ENCODE measurements around the gene ARHGEF28. TPM values are rescaled to one million over a fixed set of nuclear protein-coding genes. Genes with fewer than 3 reads are reported as not detected.

Gene ARHGEF28
- total RNA-seq, 2 donors from 2014 or later: 0.24 to 0.30 TPM

GRCh38 chr5:73799401-73799972 lies 173.5 kb downstream of the ARHGEF28 start:
- peak in 1 of 2 donors; percentile 41 for ATAC-seq (replicated peaks in 1 of 2)
- Mint-ChIP-seq H3K27me3 (ENCODE audit: low read depth) (peaks cover 48% of the 10 kb centered on the region), H3K4me3 (no peak overlapping the region), H3K27ac (no peak overlapping the region), H3K9me3 (no peaks in the 10 kb centered on the region), H3K4me1 (ENCODE audit: low read depth) (peaks cover 12% of the 10 kb centered on the region), H3K36me3 (ENCODE audit: insufficient read depth in 2 of 2) (no peaks in the 10 kb centered on the region)
- DNase-seq: no peak

GRCh38 chr5:73801686-73802085 lies 175.7 kb downstream of the ARHGEF28 start:
- ATAC-seq (replicated peaks in 1 of 2) (no peak), DNase-seq (no peak)
- Mint-ChIP-seq H3K27ac (no peak overlapping the region), H3K4me1 (ENCODE audit: low read depth) (peaks cover 3% of the 10 kb centered on the region), H3K36me3 (ENCODE audit: insufficient read depth in 2 of 2) (no peaks in the 10 kb centered on the region), H3K9me3 (no peaks in the 10 kb centered on the region), H3K27me3 (ENCODE audit: low read depth) (peaks cover 30% of the 10 kb centered on the region), H3K4me3 (no peak overlapping the region)

- no peaks in the 10 kb centered on the region for H3K4me1 Mint-ChIP-seq (ENCODE audit: low read depth)
- no peaks in the 10 kb centered on the region for H3K36me3 Mint-ChIP-seq (ENCODE audit: insufficient read depth in 2 of 2)
- DNase-seq (no peak), ATAC-seq (replicated peaks in 1 of 2) (no peak)
- no peak overlapping the region for H3K4me3 Mint-ChIP-seq
- H3K9me3 Mint-ChIP-seq: no peaks in the 10 kb centered on the region
- no peak overlapping the region for H3K27ac Mint-ChIP-seq
- peaks cover 29% of the 10 kb centered on the region for H3K27me3 Mint-ChIP-seq (ENCODE audit: low read depth)
Observed at GRCh38 chr5:73805449-73805848, 179.5 kb downstream of the ARHGEF28 start.

- Mint-ChIP-seq H3K27ac (no peak overlapping the region), H3K27me3 (ENCODE audit: low read depth) (peaks cover 40% of the 10 kb centered on the region), H3K4me1 (ENCODE audit: low read depth) (no peaks in the 10 kb centered on the region), H3K36me3 (ENCODE audit: insufficient read depth in 2 of 2) (no peaks in the 10 kb centered on the region), H3K4me3 (no peak overlapping the region), H3K9me3 (no peaks in the 10 kb centered on the region)
- no peak for ATAC-seq (replicated peaks in 1 of 2)
- no peak for DNase-seq
Observed at GRCh38 chr5:73808911-73809310, 182.9 kb downstream of the ARHGEF28 start.

- Mint-ChIP-seq H3K27ac (no peak overlapping the region), H3K9me3 (no peaks in the 10 kb centered on the region), H3K4me3 (no peak overlapping the region), H3K36me3 (ENCODE audit: insufficient read depth in 2 of 2) (no peaks in the 10 kb centered on the region), H3K27me3 (ENCODE audit: low read depth) (peaks cover 40% of the 10 kb centered on the region), H3K4me1 (ENCODE audit: low read depth) (no peaks in the 10 kb centered on the region)
- ATAC-seq (replicated peaks in 1 of 2) (no peak), DNase-seq (no peak)
Observed at GRCh38 chr5:73810429-73810828, 184.4 kb downstream of the ARHGEF28 start.

GRCh38 chr5:73812457-73812856 lies 186.5 kb downstream of the ARHGEF28 start:
- no peak for DNase-seq
- Mint-ChIP-seq H3K4me3 (no peak overlapping the region), H3K27ac (no peak overlapping the region), H3K9me3 (no peaks in the 10 kb centered on the region), H3K4me1 (ENCODE audit: low read depth) (no peaks in the 10 kb centered on the region), H3K27me3 (ENCODE audit: low read depth) (peaks cover 40% of the 10 kb centered on the region), H3K36me3 (ENCODE audit: insufficient read depth in 2 of 2) (no peaks in the 10 kb centered on the region)
- ATAC-seq (replicated peaks in 1 of 2): no peak

- Mint-ChIP-seq H3K9me3 (no peaks in the 10 kb centered on the region), H3K36me3 (ENCODE audit: insufficient read depth in 2 of 2) (no peaks in the 10 kb centered on the region), H3K4me3 (no peak overlapping the region), H3K4me1 (ENCODE audit: low read depth) (no peaks in the 10 kb centered on the region), H3K27me3 (ENCODE audit: low read depth) (peaks cover 40% of the 10 kb centered on the region), H3K27ac (no peak overlapping the region)
- ATAC-seq (replicated peaks in 1 of 2): no peak
- no peak for DNase-seq
Observed at GRCh38 chr5:73812962-73813588, 187.1 kb downstream of the ARHGEF28 start.

- Mint-ChIP-seq H3K27me3 (ENCODE audit: low read depth) (peaks cover 31% of the 10 kb centered on the region), H3K27ac (no peak overlapping the region), H3K4me1 (ENCODE audit: low read depth) (no peaks in the 10 kb centered on the region), H3K9me3 (no peaks in the 10 kb centered on the region), H3K36me3 (ENCODE audit: insufficient read depth in 2 of 2) (no peaks in the 10 kb centered on the region), H3K4me3 (no peak overlapping the region)
- ATAC-seq (replicated peaks in 1 of 2) (no peak), DNase-seq (no peak)
Observed at GRCh38 chr5:73814233-73814846, 188.3 kb downstream of the ARHGEF28 start.

GRCh38 chr5:73815631-73816030 lies 189.6 kb downstream of the ARHGEF28 start:
- ATAC-seq (replicated peaks in 1 of 2) (no peak), DNase-seq (no peak)
- H3K4me1 Mint-ChIP-seq (ENCODE audit: low read depth): no peaks in the 10 kb centered on the region
- H3K4me3 Mint-ChIP-seq: no peak overlapping the region
- peaks cover 20% of the 10 kb centered on the region for H3K27me3 Mint-ChIP-seq (ENCODE audit: low read depth)
- H3K27ac Mint-ChIP-seq: no peak overlapping the region
- no peaks in the 10 kb centered on the region for H3K36me3 Mint-ChIP-seq (ENCODE audit: insufficient read depth in 2 of 2)
- no peaks in the 10 kb centered on the region for H3K9me3 Mint-ChIP-seq

- Mint-ChIP-seq H3K4me1 (ENCODE audit: low read depth) (no peaks in the 10 kb centered on the region), H3K27ac (no peak overlapping the region), H3K36me3 (ENCODE audit: insufficient read depth in 2 of 2) (no peaks in the 10 kb centered on the region), H3K4me3 (no peak overlapping the region), H3K27me3 (ENCODE audit: low read depth) (peaks cover 26% of the 10 kb centered on the region), H3K9me3 (no peaks in the 10 kb centered on the region)
- DNase-seq (no peak), ATAC-seq (replicated peaks in 1 of 2) (no peak)
Observed at GRCh38 chr5:73816656-73817420, 190.8 kb downstream of the ARHGEF28 start.

GRCh38 chr5:73818357-73818756 lies 192.4 kb downstream of the ARHGEF28 start:
- peaks cover 19% of the 10 kb centered on the region for H3K27me3 Mint-ChIP-seq (ENCODE audit: low read depth)
- no peak for ATAC-seq (replicated peaks in 1 of 2)
- no peak for DNase-seq
- H3K27ac Mint-ChIP-seq: no peak overlapping the region
- H3K9me3 Mint-ChIP-seq: no peaks in the 10 kb centered on the region
- no peaks in the 10 kb centered on the region for H3K36me3 Mint-ChIP-seq (ENCODE audit: insufficient read depth in 2 of 2)
- H3K4me1 Mint-ChIP-seq (ENCODE audit: low read depth): no peaks in the 10 kb centered on the region
- H3K4me3 Mint-ChIP-seq: no peak overlapping the region

GRCh38 chr5:73820326-73820725 lies 194.3 kb downstream of the ARHGEF28 start:
- Mint-ChIP-seq H3K4me1 (ENCODE audit: low read depth) (no peaks in the 10 kb centered on the region), H3K4me3 (no peak overlapping the region), H3K36me3 (ENCODE audit: insufficient read depth in 2 of 2) (no peaks in the 10 kb centered on the region), H3K9me3 (no peaks in the 10 kb centered on the region), H3K27me3 (ENCODE audit: low read depth) (peaks cover 15% of the 10 kb centered on the region), H3K27ac (no peak overlapping the region)
- no peak for ATAC-seq (replicated peaks in 1 of 2)
- DNase-seq: no peak

- Mint-ChIP-seq H3K27me3 (ENCODE audit: low read depth) (peaks cover 15% of the 10 kb centered on the region), H3K27ac (no peak overlapping the region)
Observed at GRCh38 chr5:73821003-73821402, 195.0 kb downstream of the ARHGEF28 start.

More at GRCh38 chr5:73821003-73821402, 195.0 kb downstream of the ARHGEF28 start:
- H3K4me1 Mint-ChIP-seq (ENCODE audit: low read depth): no peaks in the 10 kb centered on the region
- no peaks in the 10 kb centered on the region for H3K9me3 Mint-ChIP-seq
- ATAC-seq (replicated peaks in 1 of 2) (no peak), DNase-seq (no peak)
- no peaks in the 10 kb centered on the region for H3K36me3 Mint-ChIP-seq (ENCODE audit: insufficient read depth in 2 of 2)
- no peak overlapping the region for H3K4me3 Mint-ChIP-seq

Measured in activated T-cell treated with anti-CD3 and anti-CD28 coated beads, Interleukin-2, amount 50 U/mL, for 72 hours (primary cell).